HEK293 (cell line): Measurements from ENCODE around the gene CBFA2T2.

Experiments used
- FEZF1 ChIP-seq: fragments of 450-650 bp; formaldehyde crosslinking; IDR thresholded peaks from 2 replicates; pipeline ENCODE4 v1.5.1; 2016; ENCODE audit warnings: missing biosample characterization, missing genetic modification characterization
- HOXA7 ChIP-seq: sonication (generic); formaldehyde crosslinking; IDR thresholded peaks from 2 replicates; pipeline ENCODE4 v1.8.1; 2022; ENCODE audit warnings: missing genetic modification reagents, borderline replicate concordance
- HOXC10 ChIP-seq: sonication (generic); formaldehyde crosslinking; IDR thresholded peaks from 2 replicates; pipeline ENCODE4 v1.8.1; 2023; ENCODE audit warnings: mild to moderate bottlenecking, missing genetic modification reagents
- KLF1 ChIP-seq: fragments of 450-650 bp; formaldehyde crosslinking; IDR thresholded peaks from 2 replicates; pipeline ENCODE4 v1.5.1; 2016; ENCODE audit warnings: missing biosample characterization, missing genetic modification characterization
- KLF10 ChIP-seq: fragments of 450-650 bp; IDR thresholded peaks from 2 replicates; pipeline ENCODE4 v1.5.1; 2018; ENCODE audit warnings: missing biosample characterization, mild to moderate bottlenecking, missing genetic modification characterization
- KLF8 ChIP-seq: fragments of 450-650 bp; formaldehyde crosslinking; IDR thresholded peaks from 2 replicates; pipeline ENCODE4 v1.5.1; 2016; ENCODE audit warnings: missing biosample characterization, missing genetic modification characterization
- MZF1 ChIP-seq: fragments of 450-650 bp; formaldehyde crosslinking; IDR thresholded peaks from 2 replicates; pipeline ENCODE4 v1.5.1; 2017; ENCODE audit warnings: missing biosample characterization, missing genetic modification characterization, borderline replicate concordance
- OSR2 ChIP-seq: fragments of 450-650 bp; formaldehyde crosslinking; IDR thresholded peaks from 2 replicates; pipeline ENCODE4 v1.5.1; 2016; ENCODE audit warnings: missing biosample characterization, missing genetic modification characterization
- SCRT2 ChIP-seq: fragments of 450-650 bp; formaldehyde crosslinking; IDR thresholded peaks from 2 replicates; pipeline ENCODE4 v1.5.1; 2016; ENCODE audit warnings: missing biosample characterization, missing genetic modification characterization
- TCF7L2 ChIP-seq: IDR thresholded peaks from 2 replicates; pipeline ENCODE4 v1.6.1; 2011; ENCODE audit warnings: low read depth, mild to moderate bottlenecking, inconsistent platforms, low read length, moderate library complexity, borderline replicate concordance
- ZBTB1 ChIP-seq: fragments of 450-650 bp; formaldehyde crosslinking; IDR thresholded peaks from 2 replicates; pipeline ENCODE4 v1.5.1; 2016; ENCODE audit warnings: missing biosample characterization, missing genetic modification characterization
- ZFP41 ChIP-seq: fragments of 450-650 bp; formaldehyde crosslinking; IDR thresholded peaks from 2 replicates; pipeline ENCODE4 v1.5.1; 2016; ENCODE audit warnings: missing biosample characterization, missing genetic modification characterization, borderline replicate concordance
- ZIC2 ChIP-seq: fragments of 450-650 bp; formaldehyde crosslinking; IDR thresholded peaks from 2 replicates; pipeline ENCODE4 v1.5.1; 2016; ENCODE audit warnings: missing biosample characterization, missing genetic modification characterization
- ZNF10 ChIP-seq: fragments of 450-650 bp; formaldehyde crosslinking; IDR thresholded peaks from 2 replicates; pipeline ENCODE4 v1.5.1; 2017; ENCODE audit warnings: missing biosample characterization, missing genetic modification characterization
- ZNF112 ChIP-seq: fragments of 450-650 bp; formaldehyde crosslinking; IDR thresholded peaks from 2 replicates; pipeline ENCODE4 v1.5.0; 2017; ENCODE audit warnings: missing biosample characterization, missing genetic modification characterization
- ZNF214 ChIP-seq: fragments of 450-650 bp; formaldehyde crosslinking; IDR thresholded peaks from 2 replicates; pipeline ENCODE4 v1.5.1; 2017; ENCODE audit warnings: missing biosample characterization, mild to moderate bottlenecking, missing genetic modification characterization, borderline replicate concordance
- ZNF239 ChIP-seq: fragments of 450-650 bp; formaldehyde crosslinking; IDR thresholded peaks from 2 replicates; pipeline ENCODE4 v1.5.1; 2016; ENCODE audit warnings: missing biosample characterization, missing genetic modification characterization
- ZNF24 ChIP-seq: fragments of 450-650 bp; formaldehyde crosslinking; IDR thresholded peaks from 2 replicates; pipeline ENCODE4 v1.5.1; 2016; ENCODE audit warnings: missing biosample characterization, missing genetic modification characterization
- ZNF266 ChIP-seq: fragments of 450-650 bp; formaldehyde crosslinking; IDR thresholded peaks from 2 replicates; pipeline ENCODE4 v1.5.1; 2016; ENCODE audit warnings: missing biosample characterization, missing genetic modification characterization, low read depth
- ZNF302 ChIP-seq: fragments of 450-650 bp; formaldehyde crosslinking; IDR thresholded peaks from 2 replicates; pipeline ENCODE4 v1.5.1; 2016; ENCODE audit warnings: missing biosample characterization, missing genetic modification characterization, low read depth
- ZNF311 ChIP-seq: fragments of 450-650 bp; formaldehyde crosslinking; IDR thresholded peaks from 2 replicates; pipeline ENCODE4 v1.5.1; 2017; ENCODE audit warnings: missing biosample characterization, missing genetic modification characterization, borderline replicate concordance
- ZNF324 ChIP-seq: fragments of 450-650 bp; formaldehyde crosslinking; IDR thresholded peaks from 2 replicates; pipeline ENCODE4 v1.5.1; 2016; ENCODE audit warnings: missing biosample characterization, missing genetic modification characterization
- ZNF354C ChIP-seq: fragments of 450-650 bp; formaldehyde crosslinking; IDR thresholded peaks from 2 replicates; pipeline ENCODE4 v1.5.1; 2016; ENCODE audit warnings: missing biosample characterization, missing genetic modification characterization, low read depth, borderline replicate concordance
- ZNF549 ChIP-seq: fragments of 450-650 bp; IDR thresholded peaks from 2 replicates; pipeline ENCODE4 v1.5.1; 2018; ENCODE audit warnings: missing biosample characterization, missing genetic modification characterization, mild to moderate bottlenecking, inconsistent platforms, moderate library complexity
- ZNF585B ChIP-seq: fragments of 450-650 bp; formaldehyde crosslinking; IDR thresholded peaks from 2 replicates; pipeline ENCODE4 v1.5.1; 2016; ENCODE audit warnings: missing biosample characterization, missing genetic modification characterization
- ZNF600 ChIP-seq: fragments of 450-650 bp; formaldehyde crosslinking; IDR thresholded peaks from 2 replicates; pipeline ENCODE4 v1.5.1; 2016; ENCODE audit warnings: missing biosample characterization, missing genetic modification characterization
- ZNF621 ChIP-seq: fragments of 450-650 bp; formaldehyde crosslinking; IDR thresholded peaks from 2 replicates; pipeline ENCODE4 v1.5.1; 2017; ENCODE audit warnings: missing biosample characterization, missing genetic modification characterization
- ZNF623 ChIP-seq: fragments of 450-650 bp; formaldehyde crosslinking; IDR thresholded peaks from 2 replicates; pipeline ENCODE4 v1.5.1; 2016; ENCODE audit warnings: missing biosample characterization, missing genetic modification characterization
- ZNF658 ChIP-seq: fragments of 450-650 bp; formaldehyde crosslinking; IDR thresholded peaks from 2 replicates; pipeline ENCODE4; 2016; ENCODE audit warnings: missing biosample characterization, missing genetic modification characterization
- ZNF664 ChIP-seq: fragments of 450-650 bp; formaldehyde crosslinking; IDR thresholded peaks from 2 replicates; pipeline ENCODE4 v1.5.1; 2016; ENCODE audit warnings: missing biosample characterization, missing genetic modification characterization
- ZNF843 ChIP-seq: fragments of 450-650 bp; formaldehyde crosslinking; IDR thresholded peaks from 2 replicates; pipeline ENCODE4 v1.5.1; 2016; ENCODE audit warnings: missing biosample characterization, missing genetic modification characterization
- ZSCAN23 ChIP-seq: fragments of 450-650 bp; formaldehyde crosslinking; IDR thresholded peaks from 2 replicates; pipeline ENCODE4 v1.5.1; 2016; ENCODE audit warnings: missing biosample characterization, missing genetic modification characterization
- TF ChIP-seq, protein P1 (sequence below): fragments of 450-650 bp; formaldehyde crosslinking; IDR thresholded peaks from 2 replicates; pipeline ENCODE4 v1.5.1; 2016; ENCODE audit warnings: missing biosample characterization, missing genetic modification characterization, low read depth
- TF ChIP-seq, protein P2 (sequence below): fragments of 450-650 bp; formaldehyde crosslinking; IDR thresholded peaks from 2 replicates; pipeline ENCODE4 v1.5.1; 2016; ENCODE audit warnings: missing biosample characterization, missing genetic modification characterization
- TF ChIP-seq, protein P3 (sequence below): fragments of 450-650 bp; formaldehyde crosslinking; IDR thresholded peaks from 2 replicates; pipeline ENCODE4 v1.5.1; 2016; ENCODE audit warnings: missing biosample characterization, missing genetic modification characterization

Gene CBFA2T2

DNA sequence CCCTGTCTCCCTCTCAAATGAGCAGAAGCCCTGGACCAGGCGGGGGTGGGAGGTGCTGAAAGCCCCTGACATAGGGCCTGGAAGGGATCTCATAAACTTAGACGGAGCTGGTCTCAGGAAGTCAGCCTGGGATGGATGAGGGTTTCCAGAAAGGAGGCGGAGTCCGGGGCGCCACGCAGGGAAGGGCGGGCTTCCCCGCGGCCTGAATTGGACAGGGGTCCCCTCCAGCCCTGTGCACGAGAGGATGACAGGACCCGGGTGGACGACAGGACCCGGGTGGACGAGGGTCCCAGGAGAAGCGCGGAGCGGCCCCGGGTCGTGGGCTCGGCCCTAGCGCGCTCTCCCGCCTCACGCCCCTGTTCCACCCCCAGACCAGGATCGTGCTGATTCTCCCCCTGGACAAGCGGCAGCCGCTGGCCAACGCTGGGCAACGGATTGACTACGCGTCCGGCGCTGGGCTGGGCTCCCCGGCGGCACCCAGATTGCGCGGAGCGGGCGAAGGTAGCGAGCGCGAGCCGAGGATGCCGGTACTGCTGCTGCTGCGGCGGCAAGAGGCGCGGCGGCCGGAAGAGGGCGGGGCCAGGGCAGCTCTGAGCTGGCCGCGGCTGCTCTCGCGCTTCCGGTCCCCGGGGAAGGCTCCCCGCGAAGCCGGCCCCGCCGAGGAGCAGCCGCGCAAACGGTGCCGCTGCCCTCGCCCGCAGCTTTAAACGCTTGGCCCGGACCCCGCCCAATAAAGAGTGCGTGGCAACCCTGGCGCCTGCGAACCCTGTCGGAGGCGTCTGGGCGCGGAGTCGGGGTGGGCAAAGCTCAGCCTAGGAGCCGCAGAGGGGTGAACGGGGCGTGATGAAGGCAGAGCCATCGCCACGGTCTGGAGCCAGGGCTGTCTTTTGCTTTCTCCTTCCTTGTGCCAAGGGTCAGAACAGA lies 173.5 kb downstream of the CBFA2T2 start (continued):
- no peak for TF ChIP-seq ZNF585B (tag by site-specific recombination)
- no peak for TF ChIP-seq FEZF1 (tag by site-specific recombination)
- no peak for TF ChIP-seq MZF1 (tag by site-specific recombination)
- no peak for TF ChIP-seq ZNF324
- peak; percentile 17; the same call in 1 of the 2 replicates for TF ChIP-seq KLF1 (tag by site-specific recombination)
- TF ChIP-seq ZBTB1: 0 out of 2 replicates have a peak, but pooled peaks have one; percentile 9
- TF ChIP-seq, protein P1, sequence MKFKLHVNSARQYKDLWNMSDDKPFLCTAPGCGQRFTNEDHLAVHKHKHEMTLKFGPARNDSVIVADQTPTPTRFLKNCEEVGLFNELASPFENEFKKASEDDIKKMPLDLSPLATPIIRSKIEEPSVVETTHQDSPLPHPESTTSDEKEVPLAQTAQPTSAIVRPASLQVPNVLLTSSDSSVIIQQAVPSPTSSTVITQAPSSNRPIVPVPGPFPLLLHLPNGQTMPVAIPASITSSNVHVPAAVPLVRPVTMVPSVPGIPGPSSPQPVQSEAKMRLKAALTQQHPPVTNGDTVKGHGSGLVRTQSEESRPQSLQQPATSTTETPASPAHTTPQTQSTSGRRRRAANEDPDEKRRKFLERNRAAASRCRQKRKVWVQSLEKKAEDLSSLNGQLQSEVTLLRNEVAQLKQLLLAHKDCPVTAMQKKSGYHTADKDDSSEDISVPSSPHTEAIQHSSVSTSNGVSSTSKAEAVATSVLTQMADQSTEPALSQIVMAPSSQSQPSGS (tag by site-specific recombination): no peak
- no peak for TF ChIP-seq ZNF302 (tag by site-specific recombination)
- TF ChIP-seq ZNF24: no peak
- TF ChIP-seq ZNF266 (tag by site-specific recombination): no peak
- peak; percentile 73 for TF ChIP-seq KLF10
- TF ChIP-seq OSR2: no peak
- peak; percentile 66 for TF ChIP-seq ZIC2 (tag by site-specific recombination)
- TF ChIP-seq, protein P2, sequence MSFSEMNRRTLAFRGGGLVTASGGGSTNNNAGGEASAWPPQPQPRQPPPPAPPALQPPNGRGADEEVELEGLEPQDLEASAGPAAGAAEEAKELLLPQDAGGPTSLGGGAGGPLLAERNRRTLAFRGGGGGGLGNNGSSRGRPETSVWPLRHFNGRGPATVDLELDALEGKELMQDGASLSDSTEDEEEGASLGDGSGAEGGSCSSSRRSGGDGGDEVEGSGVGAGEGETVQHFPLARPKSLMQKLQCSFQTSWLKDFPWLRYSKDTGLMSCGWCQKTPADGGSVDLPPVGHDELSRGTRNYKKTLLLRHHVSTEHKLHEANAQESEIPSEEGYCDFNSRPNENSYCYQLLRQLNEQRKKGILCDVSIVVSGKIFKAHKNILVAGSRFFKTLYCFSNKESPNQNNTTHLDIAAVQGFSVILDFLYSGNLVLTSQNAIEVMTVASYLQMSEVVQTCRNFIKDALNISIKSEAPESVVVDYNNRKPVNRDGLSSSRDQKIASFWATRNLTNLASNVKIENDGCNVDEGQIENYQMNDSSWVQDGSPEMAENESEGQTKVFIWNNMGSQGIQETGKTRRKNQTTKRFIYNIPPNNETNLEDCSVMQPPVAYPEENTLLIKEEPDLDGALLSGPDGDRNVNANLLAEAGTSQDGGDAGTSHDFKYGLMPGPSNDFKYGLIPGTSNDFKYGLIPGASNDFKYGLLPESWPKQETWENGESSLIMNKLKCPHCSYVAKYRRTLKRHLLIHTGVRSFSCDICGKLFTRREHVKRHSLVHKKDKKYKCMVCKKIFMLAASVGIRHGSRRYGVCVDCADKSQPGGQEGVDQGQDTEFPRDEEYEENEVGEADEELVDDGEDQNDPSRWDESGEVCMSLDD (tag by site-specific recombination): no peak; the same call in 1 of the 2 replicates
- no peak for TF ChIP-seq ZNF354C
- TF ChIP-seq, protein P3, sequence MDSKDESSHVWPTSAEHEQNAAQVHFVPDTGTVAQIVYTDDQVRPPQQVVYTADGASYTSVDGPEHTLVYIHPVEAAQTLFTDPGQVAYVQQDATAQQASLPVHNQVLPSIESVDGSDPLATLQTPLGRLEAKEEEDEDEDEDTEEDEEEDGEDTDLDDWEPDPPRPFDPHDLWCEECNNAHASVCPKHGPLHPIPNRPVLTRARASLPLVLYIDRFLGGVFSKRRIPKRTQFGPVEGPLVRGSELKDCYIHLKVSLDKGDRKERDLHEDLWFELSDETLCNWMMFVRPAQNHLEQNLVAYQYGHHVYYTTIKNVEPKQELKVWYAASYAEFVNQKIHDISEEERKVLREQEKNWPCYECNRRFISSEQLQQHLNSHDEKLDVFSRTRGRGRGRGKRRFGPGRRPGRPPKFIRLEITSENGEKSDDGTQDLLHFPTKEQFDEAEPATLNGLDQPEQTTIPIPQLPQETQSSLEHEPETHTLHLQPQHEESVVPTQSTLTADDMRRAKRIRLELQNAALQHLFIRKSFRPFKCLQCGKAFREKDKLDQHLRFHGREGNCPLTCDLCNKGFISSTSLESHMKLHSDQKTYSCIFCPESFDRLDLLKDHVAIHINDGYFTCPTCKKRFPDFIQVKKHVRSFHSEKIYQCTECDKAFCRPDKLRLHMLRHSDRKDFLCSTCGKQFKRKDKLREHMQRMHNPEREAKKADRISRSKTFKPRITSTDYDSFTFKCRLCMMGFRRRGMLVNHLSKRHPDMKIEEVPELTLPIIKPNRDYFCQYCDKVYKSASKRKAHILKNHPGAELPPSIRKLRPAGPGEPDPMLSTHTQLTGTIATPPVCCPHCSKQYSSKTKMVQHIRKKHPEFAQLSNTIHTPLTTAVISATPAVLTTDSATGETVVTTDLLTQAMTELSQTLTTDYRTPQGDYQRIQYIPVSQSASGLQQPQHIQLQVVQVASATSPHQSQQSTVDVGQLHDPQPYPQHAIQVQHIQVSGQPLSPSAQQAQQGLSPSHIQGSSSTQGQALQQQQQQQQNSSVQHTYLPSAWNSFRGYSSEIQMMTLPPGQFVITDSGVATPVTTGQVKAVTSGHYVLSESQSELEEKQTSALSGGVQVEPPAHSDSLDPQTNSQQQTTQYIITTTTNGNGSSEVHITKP (tag by site-specific recombination): no peak
- TF ChIP-seq KLF8: peak; percentile 72; the same call in 1 of the 2 replicates
- no peak for TF ChIP-seq ZNF112 (tag by site-specific recombination)
- TF ChIP-seq ZFP41 (tag by site-specific recombination): no peak
- TF ChIP-seq ZNF549 (tag by site-specific recombination): no peak
- no peak for TF ChIP-seq ZNF658
- no peak for TF ChIP-seq ZNF214
- TF ChIP-seq ZNF621 (tag by site-specific recombination): no peak
- no peak for TF ChIP-seq SCRT2 (tag by site-specific recombination)
- no peak for TF ChIP-seq TCF7L2
- no peak; the same call in 1 of the 2 replicates for TF ChIP-seq ZNF10
- no peak for TF ChIP-seq ZNF664 (tag by site-specific recombination)
- TF ChIP-seq ZSCAN23 (tag by site-specific recombination): no peak
- no peak for TF ChIP-seq HOXA7 (CRISPR knock-in tag)
- no peak for TF ChIP-seq ZNF239
- no peak for TF ChIP-seq ZNF843 (tag by site-specific recombination)
- TF ChIP-seq HOXC10 (CRISPR knock-in tag): no peak
- TF ChIP-seq ZNF623 (tag by site-specific recombination): no peak
- peak; percentile 68 for TF ChIP-seq ZNF600 (tag by site-specific recombination)
- no peak for TF ChIP-seq ZNF311 (tag by site-specific recombination)
